ENCODE data around the gene ADPRS. TPM values are rescaled to one million over a fixed set of nuclear protein-coding genes. Genes with fewer than 3 reads are reported as not detected.

ADPRS gene
- total and polyA plus RNA-seq, 2 experiments from 2014 or later = 42.0 to 70.3 TPM

DNA sequence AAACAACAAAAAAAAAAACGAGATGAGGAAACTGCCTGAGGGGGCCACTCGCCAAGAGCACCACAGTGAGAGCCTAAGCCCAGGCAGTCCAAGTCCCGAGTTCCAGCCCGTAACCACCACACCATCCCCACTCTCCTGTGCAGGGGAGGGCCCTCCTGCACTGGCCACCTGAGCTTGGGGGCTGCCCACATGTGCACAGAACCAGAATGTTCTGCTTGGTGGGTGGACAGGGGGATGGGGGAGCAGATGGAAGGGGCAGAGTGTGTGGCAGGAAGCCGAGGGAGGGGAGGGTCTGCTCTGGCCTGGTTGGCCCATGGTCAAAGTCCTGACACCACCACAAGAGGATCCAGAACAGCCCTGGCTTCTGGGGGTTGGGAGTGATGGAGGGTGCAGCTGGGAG, 17.6 kb downstream of the ADPRS start:
- Histone ChIP-seq H3F3A (ENCODE audit: insufficient read depth) (0 out of 2 replicates have a peak, but pooled peaks cover 3% of the 10 kb centered on the region), H3K9me3 (ENCODE audit: low read depth) (no peaks in the 10 kb centered on the region), H2AFZ (no peak overlapping the region), H3K4me3 (no peak overlapping the region), H3K9ac (no peak overlapping the region), H3K27ac (no peak overlapping the region), H3K4me2 (ENCODE audit: unreplicated experiment) (no peak overlapping the region), H4K20me1 (ENCODE audit: insufficient read depth) (no peaks in the 10 kb centered on the region), H3K79me2 (ENCODE audit: insufficient read depth) (no peaks in the 10 kb centered on the region), H3K4me1 (ENCODE audit: insufficient read depth) (peaks cover 13% of the 10 kb centered on the region), H3K36me3 (ENCODE audit: low read depth) (no peaks in the 10 kb centered on the region), H3K9me2 (ENCODE audit: insufficient read depth) (no peaks in the 10 kb centered on the region), H3K27me3 (replicated peaks; ENCODE audit: insufficient read depth) (no peaks in the 10 kb centered on the region)
- in situ Hi-C loops (cut with MboI) = loop anchor here (10.0 kb wide), 1 partner anchor 189 kb away; no protein-coding TSS in a partner anchor
- no peak for TF ChIP-seq EZH2phosphoT487 (IDR thresholded peaks at IDR 0.05; ENCODE audit: insufficient read depth, low read depth)
- TF ChIP-seq EZH2 (IDR thresholded peaks at IDR 0.05; ENCODE audit: insufficient read depth, poor library complexity, severe bottlenecking) = no peak
- WGBS, 2 experiments (ENCODE audit: low coverage in 1 of 2, low lambda C conversion rate in 2 of 2, missing lambda C conversion rate in 2 of 2) = 48 to 49% methylated on average over 5 of the region's 5 CpGs
- DNase-seq = no peak

DNA sequence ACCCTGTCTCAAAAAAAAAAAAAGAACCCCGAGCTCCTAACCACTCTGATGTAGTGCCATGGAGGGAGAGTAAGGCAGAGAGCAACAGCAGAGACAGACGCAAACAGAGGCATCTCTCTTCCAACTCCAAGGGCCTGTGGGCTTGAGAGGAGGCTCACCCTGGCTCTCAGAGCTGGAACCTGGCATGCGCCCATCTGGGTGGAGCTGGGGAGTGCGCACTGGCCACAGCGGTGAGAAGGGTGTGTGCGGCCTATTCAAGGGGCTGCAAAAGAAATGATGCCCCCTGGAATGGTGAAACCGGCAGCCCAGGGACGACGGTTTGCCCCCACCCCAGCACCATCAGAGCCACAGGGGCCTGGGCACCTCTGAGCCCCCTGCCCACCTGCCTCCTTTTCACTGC, 18.7 kb downstream of the ADPRS start:
- H3K79me2 ChIP-seq (ENCODE audit: insufficient read depth) = no peaks in the 10 kb centered on the region
- no peak for TF ChIP-seq EZH2 (IDR thresholded peaks at IDR 0.05; ENCODE audit: insufficient read depth, poor library complexity, severe bottlenecking)
- no peak for TF ChIP-seq EZH2phosphoT487 (IDR thresholded peaks at IDR 0.05; ENCODE audit: insufficient read depth, low read depth)
- H2AFZ ChIP-seq = no peak overlapping the region
- H3K27ac ChIP-seq = no peak overlapping the region
- peak; percentile 28 for DNase-seq
- H3K9me3 ChIP-seq (ENCODE audit: low read depth) = no peaks in the 10 kb centered on the region
- H3K9me2 ChIP-seq (ENCODE audit: insufficient read depth) = no peaks in the 10 kb centered on the region
- H4K20me1 ChIP-seq (ENCODE audit: insufficient read depth) = no peaks in the 10 kb centered on the region
- H3K27me3 ChIP-seq (replicated peaks; ENCODE audit: insufficient read depth) = no peaks in the 10 kb centered on the region
- no peaks in the 10 kb centered on the region for H3K36me3 ChIP-seq (ENCODE audit: low read depth)
- in situ Hi-C loops (cut with MboI) = loop anchor here (10.0 kb wide), 1 partner anchor 187 kb away; no protein-coding TSS in a partner anchor
- 0 out of 2 replicates have a peak, but pooled peaks cover 3% of the 10 kb centered on the region for H3F3A ChIP-seq (ENCODE audit: insufficient read depth)
- H3K4me1 ChIP-seq (ENCODE audit: insufficient read depth) = peaks cover 13% of the 10 kb centered on the region
- 67 to 72% methylated on average over 7 to 9 of the region's 9 CpGs for WGBS, 2 experiments (ENCODE audit: low coverage in 1 of 2, low lambda C conversion rate in 2 of 2, missing lambda C conversion rate in 2 of 2)
- no peak overlapping the region for H3K4me2 ChIP-seq (ENCODE audit: unreplicated experiment)
- no peak overlapping the region for H3K4me3 ChIP-seq
- no peak overlapping the region for H3K9ac ChIP-seq

DNA sequence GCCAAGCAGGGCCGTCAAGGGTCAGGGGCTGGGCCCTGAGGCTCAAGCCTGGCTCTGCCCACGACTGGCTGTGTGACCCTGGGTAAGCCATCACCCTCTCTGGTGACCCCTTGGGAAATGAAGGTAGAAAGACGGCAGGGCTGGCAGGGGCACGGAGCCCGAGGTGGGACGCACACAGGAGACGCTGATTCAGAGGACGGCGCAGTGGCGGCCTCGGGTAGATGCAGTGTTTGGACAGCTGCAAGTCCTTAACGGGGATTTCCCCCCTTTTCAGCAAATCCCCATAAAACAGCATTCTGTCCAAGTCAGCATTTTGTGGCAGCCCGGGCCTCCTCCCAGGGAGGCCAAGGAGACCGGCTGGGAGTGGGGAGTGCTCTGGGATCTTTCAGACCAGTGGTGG, 19.6 kb downstream of the ADPRS start:
- no peak overlapping the region for H3K9ac ChIP-seq
- no peak overlapping the region for H3K27ac ChIP-seq
- no peak overlapping the region for H2AFZ ChIP-seq
- DNase-seq = no peak
- no peaks in the 10 kb centered on the region for H3K27me3 ChIP-seq (replicated peaks; ENCODE audit: insufficient read depth)
- no peak overlapping the region for H3K4me2 ChIP-seq (ENCODE audit: unreplicated experiment)
- H3K9me2 ChIP-seq (ENCODE audit: insufficient read depth) = no peaks in the 10 kb centered on the region
- no peaks in the 10 kb centered on the region for H3K9me3 ChIP-seq (ENCODE audit: low read depth)
- 0 out of 2 replicates have a peak, but pooled peaks cover 3% of the 10 kb centered on the region for H3F3A ChIP-seq (ENCODE audit: insufficient read depth)
- H3K4me3 ChIP-seq = no peak overlapping the region
- TF ChIP-seq EZH2phosphoT487 (IDR thresholded peaks at IDR 0.05; ENCODE audit: insufficient read depth, low read depth) = no peak
- TF ChIP-seq EZH2 (IDR thresholded peaks at IDR 0.05; ENCODE audit: insufficient read depth, poor library complexity, severe bottlenecking) = no peak
- H3K4me1 ChIP-seq (ENCODE audit: insufficient read depth) = peaks cover 13% of the 10 kb centered on the region
- in situ Hi-C loops (cut with MboI) = loop anchor here (10.0 kb wide), 1 partner anchor 186 kb away; no protein-coding TSS in a partner anchor
- WGBS, 2 experiments (ENCODE audit: low coverage in 1 of 2, low lambda C conversion rate in 2 of 2, missing lambda C conversion rate in 2 of 2) = 82 to 85% methylated on average over 9 to 14 of the region's 14 CpGs
- H3K79me2 ChIP-seq (ENCODE audit: insufficient read depth) = no peaks in the 10 kb centered on the region
- H3K36me3 ChIP-seq (ENCODE audit: low read depth) = no peaks in the 10 kb centered on the region
- H4K20me1 ChIP-seq (ENCODE audit: insufficient read depth) = no peaks in the 10 kb centered on the region

DNA sequence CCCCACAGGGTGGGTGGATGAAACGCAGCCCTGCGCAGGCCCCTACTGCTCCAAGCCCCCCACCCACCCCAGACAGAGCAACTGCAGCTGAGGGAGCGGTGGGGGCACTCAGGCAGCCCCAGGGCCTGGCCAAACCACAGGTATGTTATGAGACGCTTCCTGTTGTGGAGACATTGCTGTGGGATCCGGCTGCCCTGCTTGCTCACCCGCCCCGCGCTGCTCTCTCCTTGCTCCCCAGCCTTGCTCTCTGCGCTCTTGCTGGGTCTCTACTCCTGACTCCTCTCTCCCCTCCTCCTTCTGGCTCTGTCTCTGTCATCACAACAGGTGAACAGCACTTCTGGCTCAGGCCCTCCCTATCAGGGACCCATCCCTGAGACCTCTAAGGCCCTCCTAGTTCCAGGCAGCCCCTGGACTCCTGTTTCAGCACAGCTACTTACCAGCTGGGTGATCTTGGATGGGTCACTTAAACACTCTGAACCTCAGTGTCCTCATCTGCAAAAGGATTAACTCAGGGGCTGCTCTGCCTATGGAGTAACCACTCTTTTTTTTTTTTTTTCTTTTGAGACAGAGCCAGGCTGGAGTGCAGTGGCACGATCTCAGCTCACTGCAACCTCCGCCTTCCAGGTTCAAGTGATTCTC, 20.5 kb downstream of the ADPRS start:
- Histone ChIP-seq H3K27me3 (replicated peaks; ENCODE audit: insufficient read depth) (no peaks in the 10 kb centered on the region), H3K4me3 (no peak overlapping the region), H3K79me2 (ENCODE audit: insufficient read depth) (no peaks in the 10 kb centered on the region), H3F3A (ENCODE audit: insufficient read depth) (0 out of 2 replicates have a peak, but pooled peaks cover 3% of the 10 kb centered on the region), H3K27ac (peak overlapping the region; percentile 54), H4K20me1 (ENCODE audit: insufficient read depth) (no peaks in the 10 kb centered on the region), H3K4me2 (ENCODE audit: unreplicated experiment) (no peak overlapping the region), H3K4me1 (ENCODE audit: insufficient read depth) (peaks cover 13% of the 10 kb centered on the region), H3K36me3 (ENCODE audit: low read depth) (no peaks in the 10 kb centered on the region), H3K9ac (peak overlapping the region; percentile 54), H3K9me3 (ENCODE audit: low read depth) (no peaks in the 10 kb centered on the region), H3K9me2 (ENCODE audit: insufficient read depth) (no peaks in the 10 kb centered on the region), H2AFZ (peak overlapping the region; percentile 51; the same call in 1 of the 2 replicates)
- peak; percentile 90 for DNase-seq
- in situ Hi-C loops (cut with MboI) = loop anchor here (10.0 kb wide), 1 partner anchor 186 kb away; no protein-coding TSS in a partner anchor
- WGBS, 2 experiments (ENCODE audit: low coverage in 1 of 2, low lambda C conversion rate in 2 of 2, missing lambda C conversion rate in 2 of 2) = 63 to 73% methylated on average over 6 to 11 of the region's 11 CpGs
- TF ChIP-seq EZH2 (IDR thresholded peaks at IDR 0.05; ENCODE audit: insufficient read depth, poor library complexity, severe bottlenecking) = no peak

All from GM23248 (cell line).